GM21381 (cell line): ENCODE measurements around the gene RBM17.
"Not testable (repeated sequence)": the region's sequence is repeated elsewhere in the genome, so short reads cannot be mapped to it uniquely, and the experiment has no call there.

ENCODE experiments used
- ATAC-seq: cut with Tn5 transposase; IDR thresholded peaks from one replicate; pipeline ENCODE4 v1.9.1; 2021; ENCODE audit warnings: mild to moderate bottlenecking, moderate library complexity; ENCODE audit not compliant: unreplicated experiment

The RBM17 gene

GRCh38 chr10:6108631-6109443 is 20.0 kb downstream of the RBM17 start:
- ATAC-seq = no peak

GRCh38 chr10:6109444-6109775 is 20.6 kb downstream of the RBM17 start:
- no peak for ATAC-seq

GRCh38 chr10:6110136-6110535 is 21.3 kb downstream of the RBM17 start:
- no peak for ATAC-seq

- ATAC-seq = no peak
Measured at GRCh38 chr10:6112893-6113292, 24.1 kb downstream of the RBM17 start.

DNA sequence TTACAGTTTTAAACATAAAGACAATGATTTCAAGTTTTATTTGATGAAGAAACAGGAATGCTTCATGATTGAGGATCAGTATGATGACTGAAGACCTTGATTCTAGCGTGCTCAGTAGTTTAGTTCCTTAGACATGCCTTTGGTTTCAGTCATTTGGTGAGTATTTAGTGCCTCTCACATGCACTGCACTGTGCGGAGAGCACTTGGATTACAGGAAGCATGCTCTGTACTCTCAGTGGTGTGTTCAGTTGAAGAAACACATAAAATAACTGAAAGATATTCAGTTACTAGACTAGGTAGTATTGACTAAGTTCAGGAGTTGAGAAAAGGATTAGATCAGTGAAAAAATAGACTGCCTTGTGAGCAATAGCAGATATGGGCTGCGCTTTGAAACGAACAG is 25.5 kb downstream of the RBM17 start:
- ATAC-seq = no peak

DNA sequence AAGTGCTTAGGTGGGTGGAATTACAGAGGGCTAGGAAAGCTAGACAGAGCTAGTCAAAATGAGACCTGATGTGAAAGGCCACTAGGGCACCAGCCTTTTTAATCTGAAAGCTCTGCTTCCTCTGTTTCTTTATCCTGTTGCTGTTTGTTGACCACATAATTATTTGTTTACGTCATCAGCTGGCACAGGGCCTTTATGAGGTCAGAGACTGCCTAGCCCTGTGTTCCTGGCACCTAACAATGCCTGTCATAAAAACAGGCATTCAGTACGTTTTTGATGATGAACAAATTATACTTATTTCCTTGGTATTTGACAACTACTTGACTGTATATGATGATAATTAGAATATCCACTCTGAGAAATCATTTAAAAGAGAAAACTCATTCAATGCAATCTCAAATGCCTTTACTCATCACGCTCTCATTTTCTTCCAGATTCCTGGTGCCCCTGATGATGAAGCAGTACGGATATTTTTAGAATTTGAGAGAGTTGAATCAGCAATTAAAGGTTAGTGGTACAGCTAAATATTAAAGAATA is 26.0 kb downstream of the RBM17 start:
- no peak for ATAC-seq

DNA sequence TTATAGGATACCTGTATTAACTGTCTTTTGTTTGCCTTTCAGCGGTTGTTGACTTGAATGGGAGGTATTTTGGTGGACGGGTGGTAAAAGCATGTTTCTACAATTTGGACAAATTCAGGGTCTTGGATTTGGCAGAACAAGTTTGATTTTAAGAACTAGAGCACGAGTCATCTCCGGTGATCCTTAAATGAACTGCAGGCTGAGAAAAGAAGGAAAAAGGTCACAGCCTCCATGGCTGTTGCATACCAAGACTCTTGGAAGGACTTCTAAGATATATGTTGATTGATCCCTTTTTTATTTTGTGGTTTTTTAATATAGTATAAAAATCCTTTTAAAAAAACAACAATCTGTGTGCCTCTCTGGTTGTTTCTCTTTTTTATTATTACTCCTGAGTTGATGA is 26.6 kb downstream of the RBM17 start:
- no peak for ATAC-seq

- no peak for ATAC-seq
Measured at GRCh38 chr10:6115824-6116350, 27.1 kb downstream of the RBM17 start.

GRCh38 chr10:6116806-6117205 is 28.0 kb downstream of the RBM17 start:
- ATAC-seq = no peak

- no peak for ATAC-seq
Measured at GRCh38 chr10:6117711-6118110, 28.9 kb downstream of the RBM17 start.

GRCh38 chr10:6119423-6119822 is 30.6 kb downstream of the RBM17 start:
- no peak for ATAC-seq

DNA sequence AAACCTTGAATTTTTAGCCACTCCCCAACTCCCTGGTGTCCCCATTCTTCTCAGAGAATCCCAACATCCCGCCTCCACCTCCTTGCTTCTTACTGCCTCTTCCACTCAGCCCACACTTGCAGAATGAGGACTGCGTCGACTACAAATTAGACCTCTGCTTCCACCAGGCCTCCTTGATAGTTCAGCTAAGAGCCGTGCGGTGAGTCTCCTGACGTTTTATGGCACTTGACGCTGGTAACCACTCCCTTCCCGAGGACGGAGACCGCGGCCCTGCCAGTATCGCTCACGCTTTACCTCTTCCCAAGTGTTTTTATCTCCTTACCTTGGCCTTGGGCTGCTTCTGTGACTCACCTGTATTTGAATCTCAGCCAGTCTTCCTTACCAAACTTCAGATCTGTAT is 31.1 kb downstream of the RBM17 start:
- no peak for ATAC-seq

- ATAC-seq = no peak
Measured at GRCh38 chr10:6120691-6121090, 31.9 kb downstream of the RBM17 start.

- no peak for ATAC-seq
Measured at GRCh38 chr10:6121146-6121545, 32.3 kb downstream of the RBM17 start.

GRCh38 chr10:6123532-6123931 is 34.7 kb downstream of the RBM17 start:
- no peak for ATAC-seq

DNA sequence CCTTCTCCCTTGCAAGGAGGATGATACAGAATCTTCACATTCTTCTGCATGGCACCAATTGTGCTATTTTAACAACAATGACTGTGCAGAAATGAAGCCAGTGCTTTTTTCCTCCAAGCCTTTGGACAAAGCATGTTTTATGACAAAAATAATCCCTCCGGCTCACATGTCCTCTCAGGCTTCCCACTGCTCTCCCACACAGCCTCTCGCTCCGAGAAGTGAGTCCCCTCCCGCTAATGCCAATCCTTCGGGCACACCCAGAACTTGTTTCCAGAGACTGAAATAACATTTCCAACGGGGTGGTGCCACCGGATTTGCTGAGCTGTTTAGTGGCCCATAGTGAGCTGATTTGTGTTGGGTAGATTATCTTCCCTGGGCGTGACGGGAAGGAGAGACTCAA is 35.8 kb downstream of the RBM17 start:
- no peak for ATAC-seq

GRCh38 chr10:6127461-6127860 is 38.6 kb downstream of the RBM17 start:
- not testable (repeated sequence) for ATAC-seq

DNA sequence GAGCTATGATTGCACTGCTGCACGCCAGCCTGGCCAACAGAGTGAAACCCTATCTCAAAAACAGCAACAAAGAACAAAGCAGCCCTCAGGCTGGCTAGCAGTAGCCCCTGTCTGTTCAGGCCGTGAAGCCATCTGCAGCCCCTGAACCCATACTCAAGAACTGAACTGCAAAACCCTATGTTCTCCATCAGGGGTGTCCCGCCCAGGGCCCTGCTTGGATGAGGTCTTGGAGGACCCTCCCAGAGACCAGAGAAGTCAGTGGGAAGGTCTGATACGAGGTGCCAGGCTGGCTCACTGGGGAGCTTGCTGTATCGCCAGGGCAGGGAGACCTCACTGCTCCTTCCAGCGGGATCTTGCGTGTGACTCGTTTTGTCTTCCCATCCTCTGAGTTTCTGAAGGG is 39.3 kb downstream of the RBM17 start:
- no peak for ATAC-seq

DNA sequence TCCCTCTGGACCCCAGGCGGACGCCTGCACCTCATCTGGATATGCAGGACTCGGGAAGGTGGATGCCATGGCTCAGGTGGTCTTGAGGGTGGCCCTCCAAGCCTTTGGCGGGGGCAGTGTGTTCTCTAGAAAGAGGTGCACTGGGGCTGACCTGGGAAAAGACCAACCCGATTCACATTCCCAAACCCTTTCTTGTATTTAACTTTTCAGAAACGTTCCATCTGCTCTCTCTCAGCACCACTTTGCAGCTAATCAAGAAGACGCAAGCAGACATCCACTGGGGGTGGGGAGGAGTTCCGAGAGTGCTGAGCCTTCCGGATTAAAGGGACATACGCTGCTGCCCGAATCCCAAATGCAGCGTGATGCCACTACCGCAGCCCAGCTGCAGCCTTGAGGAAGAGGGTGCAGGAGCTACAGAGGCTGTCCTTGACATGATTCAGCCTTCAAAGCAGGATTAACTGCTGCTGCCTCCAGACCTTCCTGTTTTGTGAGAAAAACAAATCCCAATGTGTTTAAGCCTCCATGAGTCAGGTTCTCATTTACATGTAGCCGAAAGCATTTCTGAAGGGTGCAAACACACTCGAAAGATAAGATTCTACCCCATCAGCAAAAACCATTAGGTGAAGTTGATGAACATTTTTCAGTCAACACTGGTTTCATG is 39.9 kb downstream of the RBM17 start:
- no peak for ATAC-seq

DNA sequence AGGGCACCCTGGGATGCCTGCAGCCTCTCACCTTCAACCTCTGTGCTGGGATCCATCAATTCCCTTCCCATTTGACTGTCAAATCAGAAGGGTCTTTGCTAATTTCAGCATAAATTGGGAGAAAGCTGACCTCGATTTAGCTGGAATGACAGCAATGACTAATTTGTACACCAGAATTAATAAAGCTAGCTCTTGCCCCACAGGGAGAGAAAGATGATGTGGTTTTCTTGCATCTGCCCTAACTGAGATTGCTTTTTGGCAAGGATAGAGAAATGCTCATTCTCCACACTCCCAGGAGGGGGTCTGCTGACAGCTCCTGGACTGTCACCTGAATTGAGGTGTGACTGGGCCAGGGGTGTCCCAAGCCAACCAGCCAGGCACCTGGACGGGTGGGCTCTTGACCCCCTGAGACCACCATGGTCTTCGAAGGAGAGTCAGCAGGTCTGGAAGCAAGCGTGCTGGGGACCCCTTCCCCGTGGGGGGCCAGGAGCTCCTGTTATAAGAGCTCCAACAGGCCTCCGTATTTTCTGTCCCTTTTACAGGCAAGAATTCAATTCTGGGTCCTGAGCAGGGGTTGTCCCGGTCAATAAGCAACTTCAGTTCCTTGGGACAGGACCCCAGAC is 42.1 kb downstream of the RBM17 start:
- ATAC-seq = no peak

GRCh38 chr10:6133331-6134098 is 44.7 kb downstream of the RBM17 start:
- no peak for ATAC-seq
